ENCODE results near the gene SEC14L6. TPM values are rescaled to one million over a fixed set of nuclear protein-coding genes. Genes with fewer than 3 reads are reported as not detected.
"Not testable (repeated sequence)": the region's sequence is repeated elsewhere in the genome, so short reads cannot be mapped to it uniquely, and the experiment has no call there.

SEC14L6 gene
- not detected in 2 replicates for total RNA-seq (2014; rRNA removed; shearing (Covaris generic))

DNA sequence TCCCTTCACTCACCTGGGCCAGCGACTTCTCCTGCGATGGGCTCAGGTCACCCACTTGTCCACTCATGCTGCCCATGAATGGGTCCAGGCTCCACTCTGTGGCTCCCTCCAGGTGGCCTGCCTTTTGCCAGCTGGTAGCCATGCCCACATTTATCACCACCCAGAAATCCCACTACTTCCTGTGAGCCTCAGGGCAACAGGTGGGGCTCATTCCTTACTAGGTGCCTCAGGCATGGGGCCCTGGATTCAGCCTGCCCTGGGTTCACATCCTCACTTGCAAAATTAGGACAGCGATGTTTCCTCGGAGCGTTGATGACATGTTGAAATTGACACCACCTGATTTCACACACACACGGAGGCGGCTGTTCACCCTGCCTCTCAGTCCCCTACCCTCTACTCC, at the start of gene SEC14L6:
TSS of gene SEC14L6 (minus strand) at position 126 of the 400 bp plus-strand sequence. CDS start at position 67, 59 bp downstream.
- DNase-seq (ENCODE audit: low read depth in 1 of 2, low spot score in 2 of 2), result no peak
- H3K9me3 ChIP-seq (replicated peaks), result no peaks in the 10 kb centered on the region
- no peak within 1 kb of the TSS for H3K27ac ChIP-seq
- no peak within 1 kb of the TSS for H3K4me3 ChIP-seq
- peaks cover 23% of the 10 kb centered on the region for H3K27me3 ChIP-seq (replicated peaks)
- H3K36me3 ChIP-seq, result no peaks in the 10 kb centered on the region
- no peaks in the 10 kb centered on the region for H3K4me1 ChIP-seq (replicated peaks)

DNA sequence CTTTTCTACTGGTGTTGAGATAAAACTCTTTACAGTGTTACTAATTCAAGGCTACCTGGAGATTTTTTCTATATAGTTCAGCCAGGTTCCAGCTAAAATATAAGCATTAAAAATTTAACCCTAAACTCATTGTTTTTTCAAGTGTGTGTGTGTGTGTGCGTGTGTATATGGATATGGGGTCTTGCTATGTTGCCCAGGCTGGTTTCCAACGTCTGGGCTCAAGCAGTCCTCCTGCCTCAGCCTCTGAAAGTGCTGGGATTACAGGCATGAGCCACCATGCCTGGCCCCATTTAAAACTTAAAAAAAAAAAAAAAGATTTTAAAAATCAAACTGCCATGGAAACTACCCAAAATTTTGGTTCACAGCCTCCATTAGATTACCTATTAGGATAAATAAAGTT, 49.7 kb upstream of the SEC14L6 start:
- H3K27me3 ChIP-seq (replicated peaks), result peaks cover 24% of the 10 kb centered on the region
- H3K36me3 ChIP-seq, result no peaks in the 10 kb centered on the region
- H3K4me3 ChIP-seq, result no peak overlapping the region
- no peak for DNase-seq (ENCODE audit: low read depth in 1 of 2, low spot score in 2 of 2)
- H3K4me1 ChIP-seq (replicated peaks), result no peaks in the 10 kb centered on the region
- no peaks in the 10 kb centered on the region for H3K9me3 ChIP-seq (replicated peaks)
- H3K27ac ChIP-seq, result no peak overlapping the region

GRCh38 chr22:30592360-30592713, 45.8 kb upstream of the SEC14L6 start:
- peaks cover 11% of the 10 kb centered on the region for H3K4me1 ChIP-seq (replicated peaks)
- H3K9me3 ChIP-seq (replicated peaks); DNase-seq (ENCODE audit: low read depth in 1 of 2, low spot score in 2 of 2); H3K27ac ChIP-seq: not testable (repeated sequence)
- H3K36me3 ChIP-seq, result peaks cover 28% of the 10 kb centered on the region
- peak overlapping the region; percentile 52; the same call in 1 of the 2 replicates for H3K4me3 ChIP-seq
- peaks cover 24% of the 10 kb centered on the region for H3K27me3 ChIP-seq (replicated peaks)

- peaks cover 24% of the 10 kb centered on the region for H3K27me3 ChIP-seq (replicated peaks)
- peaks cover 11% of the 10 kb centered on the region for H3K4me1 ChIP-seq (replicated peaks)
- no peaks in the 10 kb centered on the region for H3K9me3 ChIP-seq (replicated peaks)
- peak within 1 kb of the TSS; percentile 94 for H3K27ac ChIP-seq
- DNase-seq (ENCODE audit: low read depth in 1 of 2, low spot score in 2 of 2), result peak; percentile 97 to 99
- peak within 1 kb of the TSS; percentile 52 for H3K4me3 ChIP-seq
- H3K36me3 ChIP-seq, result peaks cover 34% of the 10 kb centered on the region
These were observed 45.2 kb upstream of the SEC14L6 start, which contains the start of gene PES1 for GRCh38 chr22:30591588-30592359. PES1 (minus strand) TSS chr22:30591910; CDS start chr22:30591833, 77 bp downstream.

GRCh38 chr22:30591191-30591587, 44.6 kb upstream of the SEC14L6 start:
- Histone ChIP-seq H3K36me3 (peaks cover 40% of the 10 kb centered on the region), H3K27me3 (replicated peaks) (peaks cover 24% of the 10 kb centered on the region), H3K4me1 (replicated peaks) (peaks cover 11% of the 10 kb centered on the region), H3K27ac (peak overlapping the region; percentile 94), H3K9me3 (replicated peaks) (no peaks in the 10 kb centered on the region), H3K4me3 (peak overlapping the region; percentile 52)
- no peak for DNase-seq (ENCODE audit: low read depth in 1 of 2, low spot score in 2 of 2)

DNA sequence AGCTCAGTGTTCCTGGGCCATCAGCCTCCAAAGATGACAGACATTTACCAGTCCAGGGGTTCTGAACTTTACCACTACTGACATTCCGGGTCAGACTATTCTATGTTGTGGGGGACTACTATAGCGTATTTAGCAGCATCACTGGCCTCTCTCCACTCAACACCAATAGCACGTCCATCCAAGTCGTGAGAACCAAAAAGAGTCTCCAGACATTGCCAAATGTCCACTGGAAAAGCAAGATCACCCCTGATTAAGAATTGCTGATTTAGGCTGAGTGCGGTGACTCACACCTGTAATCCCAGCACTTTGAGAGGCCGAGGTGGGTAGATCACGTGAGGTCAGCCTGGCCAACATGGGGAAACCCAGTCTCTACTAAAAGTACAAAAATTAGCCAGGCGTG, 39.9 kb upstream of the SEC14L6 start:
- Histone ChIP-seq H3K4me3 (no peak overlapping the region), H3K27me3 (replicated peaks) (no peaks in the 10 kb centered on the region), H3K36me3 (peaks cover 85% of the 10 kb centered on the region), H3K9me3 (replicated peaks) (no peaks in the 10 kb centered on the region), H3K4me1 (replicated peaks) (peaks cover 11% of the 10 kb centered on the region), H3K27ac (no peak overlapping the region)
- no peak for DNase-seq (ENCODE audit: low read depth in 1 of 2, low spot score in 2 of 2)

GRCh38 chr22:30584441-30584840, 37.9 kb upstream of the SEC14L6 start:
- H3K27me3 ChIP-seq (replicated peaks), result no peaks in the 10 kb centered on the region
- H3K4me1 ChIP-seq (replicated peaks), result no peaks in the 10 kb centered on the region
- no peak overlapping the region for H3K27ac ChIP-seq
- no peak for DNase-seq (ENCODE audit: low read depth in 1 of 2, low spot score in 2 of 2)
- no peaks in the 10 kb centered on the region for H3K9me3 ChIP-seq (replicated peaks)
- H3K36me3 ChIP-seq, result peaks cover 95% of the 10 kb centered on the region
- H3K4me3 ChIP-seq, result no peak overlapping the region

DNA sequence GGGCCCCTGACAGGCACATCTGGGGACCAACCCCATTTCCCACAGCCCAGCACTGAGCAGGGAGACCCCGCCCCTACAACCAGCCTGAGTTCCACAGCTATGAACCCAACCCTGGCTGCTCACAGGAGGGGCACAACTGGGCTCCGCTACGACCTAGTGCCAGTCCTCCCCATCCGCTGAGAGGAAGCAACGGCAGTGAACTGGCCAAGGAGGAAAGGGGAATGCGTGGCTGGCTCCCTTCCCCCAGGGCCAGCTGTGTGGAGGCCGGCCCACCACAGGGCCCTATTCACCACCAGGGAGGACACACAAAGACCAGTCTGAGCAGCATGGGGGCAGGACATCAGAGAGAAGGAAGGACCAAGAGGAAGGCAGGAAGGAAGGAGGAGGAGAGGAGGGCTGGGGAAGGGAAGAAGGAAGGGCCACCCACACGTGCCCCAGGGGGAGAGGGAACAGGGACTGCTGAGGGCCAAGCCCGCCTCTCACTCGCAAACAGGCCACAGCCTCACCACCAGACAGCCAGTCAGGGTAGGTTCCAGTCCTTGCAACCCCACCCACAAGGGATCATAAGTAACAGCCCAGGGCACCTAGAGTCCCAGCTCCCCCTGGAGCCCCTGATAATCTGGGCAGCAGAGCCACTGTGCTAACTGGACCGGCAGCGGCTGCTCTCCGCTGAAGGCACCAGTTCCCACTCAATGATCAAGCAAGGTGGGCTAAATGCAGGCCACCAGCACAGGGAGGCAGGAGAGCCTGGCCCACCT, 36.4 kb upstream of the SEC14L6 start:
- H3K4me3 ChIP-seq, result no peak overlapping the region
- H3K27ac ChIP-seq, result no peak overlapping the region
- H3K36me3 ChIP-seq, result peaks cover 96% of the 10 kb centered on the region

GRCh38 chr22:30582051-30582450, 35.5 kb upstream of the SEC14L6 start:
- Histone ChIP-seq H3K27ac (no peak overlapping the region), H3K4me3 (no peak overlapping the region), H3K4me1 (replicated peaks) (no peaks in the 10 kb centered on the region), H3K9me3 (replicated peaks) (no peaks in the 10 kb centered on the region), H3K27me3 (replicated peaks) (no peaks in the 10 kb centered on the region), H3K36me3 (peaks cover 94% of the 10 kb centered on the region)
- DNase-seq (ENCODE audit: low read depth in 1 of 2, low spot score in 2 of 2), result no peak

More for the DNA sequence above, 36.4 kb upstream of the SEC14L6 start:
- Histone ChIP-seq H3K9me3 (replicated peaks) (no peaks in the 10 kb centered on the region), H3K27me3 (replicated peaks) (no peaks in the 10 kb centered on the region), H3K4me1 (replicated peaks) (no peaks in the 10 kb centered on the region)
- no peak for DNase-seq (ENCODE audit: low read depth in 1 of 2, low spot score in 2 of 2)

DNA sequence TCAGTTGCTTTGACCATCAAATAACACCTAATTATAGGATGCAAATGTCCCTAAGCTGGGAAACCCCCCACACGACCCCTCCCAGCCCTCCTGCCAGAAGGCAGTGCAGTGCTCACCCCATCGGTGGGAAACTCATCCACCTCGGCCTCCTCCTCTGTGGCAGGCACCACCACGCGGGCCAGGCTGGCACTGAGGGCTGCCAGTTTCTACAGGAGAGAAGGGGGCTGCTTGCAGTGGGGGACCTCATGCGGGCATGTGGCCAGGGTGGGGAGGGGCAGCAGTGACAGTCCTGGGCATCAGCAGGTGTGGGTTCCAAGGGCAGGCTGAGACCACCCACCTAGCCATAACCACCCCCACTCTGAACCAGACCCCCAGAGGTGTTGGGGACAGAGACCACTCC, 34.4 kb upstream of the SEC14L6 start:
- H3K36me3 ChIP-seq, result peaks cover 91% of the 10 kb centered on the region
- H3K4me3 ChIP-seq, result no peak overlapping the region
- H3K9me3 ChIP-seq (replicated peaks), result no peaks in the 10 kb centered on the region
- DNase-seq (ENCODE audit: low read depth in 1 of 2, low spot score in 2 of 2), result no peak
- H3K27ac ChIP-seq, result no peak overlapping the region
- no peaks in the 10 kb centered on the region for H3K4me1 ChIP-seq (replicated peaks)
- no peaks in the 10 kb centered on the region for H3K27me3 ChIP-seq (replicated peaks)

DNA sequence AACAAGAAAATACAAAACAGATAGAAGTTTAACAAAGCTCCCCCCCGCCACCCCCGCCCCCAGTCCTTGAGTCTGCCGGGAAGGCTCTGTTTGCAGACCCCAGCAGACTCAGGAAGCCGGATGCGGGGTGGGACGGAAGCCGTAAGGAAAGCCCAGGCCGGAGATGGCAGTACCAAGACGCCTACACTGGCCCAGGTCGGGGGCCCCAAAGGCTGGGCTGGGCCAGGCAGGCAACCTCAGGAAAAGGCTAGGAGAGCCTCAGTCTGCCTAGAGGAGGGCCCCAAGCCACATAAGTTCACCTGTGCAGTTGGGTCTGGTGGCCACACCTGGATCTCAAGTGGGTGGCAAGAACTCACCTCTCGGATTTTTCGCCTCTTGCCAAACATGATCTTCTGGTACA, 31.9 kb upstream of the SEC14L6 start:
- H3K36me3 ChIP-seq, result peaks cover 78% of the 10 kb centered on the region
- H3K4me1 ChIP-seq (replicated peaks), result no peaks in the 10 kb centered on the region
- no peak overlapping the region for H3K4me3 ChIP-seq
- H3K27ac ChIP-seq, result no peak overlapping the region
- H3K27me3 ChIP-seq (replicated peaks), result no peaks in the 10 kb centered on the region; the same call in 1 of the 2 replicates
- H3K9me3 ChIP-seq (replicated peaks), result no peaks in the 10 kb centered on the region
- no peak for DNase-seq (ENCODE audit: low read depth in 1 of 2, low spot score in 2 of 2)

DNA sequence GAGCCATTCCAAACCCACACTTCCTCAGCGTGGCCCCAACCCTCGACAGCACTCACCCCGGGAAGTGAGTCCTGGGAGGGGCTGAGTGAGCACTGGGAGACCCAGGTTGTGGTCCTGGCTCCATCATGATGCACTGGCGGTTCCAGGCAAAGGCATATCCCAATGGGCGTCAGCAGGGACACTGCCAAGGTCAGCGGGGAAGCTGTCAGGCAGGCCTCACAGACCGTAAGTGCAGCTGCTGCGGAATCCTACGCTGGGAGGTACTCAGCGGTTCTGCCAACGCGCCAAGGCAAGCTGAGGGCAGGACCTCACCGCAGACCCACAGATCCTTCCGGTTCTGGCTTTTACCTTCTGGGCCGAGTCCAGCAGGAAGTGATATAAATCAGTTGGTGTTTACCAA, 29.3 kb upstream of the SEC14L6 start:
- H3K4me3 ChIP-seq, result no peak overlapping the region
- H3K27me3 ChIP-seq (replicated peaks), result peaks cover 11% of the 10 kb centered on the region
- H3K9me3 ChIP-seq (replicated peaks), result no peaks in the 10 kb centered on the region
- H3K36me3 ChIP-seq, result peaks cover 52% of the 10 kb centered on the region
- DNase-seq (ENCODE audit: low read depth in 1 of 2, low spot score in 2 of 2), result no peak
- no peaks in the 10 kb centered on the region for H3K4me1 ChIP-seq (replicated peaks)
- no peak overlapping the region for H3K27ac ChIP-seq

- H3K27me3 ChIP-seq (replicated peaks), result peaks cover 17% of the 10 kb centered on the region
- H3K9me3 ChIP-seq (replicated peaks), result no peaks in the 10 kb centered on the region
- H3K4me3 ChIP-seq, result no peak overlapping the region
- no peak overlapping the region for H3K27ac ChIP-seq
- peaks cover 45% of the 10 kb centered on the region for H3K36me3 ChIP-seq
- no peaks in the 10 kb centered on the region for H3K4me1 ChIP-seq (replicated peaks)
- DNase-seq (ENCODE audit: low read depth in 1 of 2, low spot score in 2 of 2), result no peak
These were observed 28.6 kb upstream of the SEC14L6 start for GRCh38 chr22:30574997-30575671.

All from SJSA1 (cell line).